Measurements from ENCODE around the gene ITGAL. TPM values are rescaled to one million over a fixed set of nuclear protein-coding genes. Genes with fewer than 3 reads are reported as not detected.

The ITGAL gene
- total RNA-seq (2022; extraction: Qiagen RNA extraction; ENCODE audit: low read depth): 0.02 TPM in 1 of 5 replicates, not detected in the others

DNA sequence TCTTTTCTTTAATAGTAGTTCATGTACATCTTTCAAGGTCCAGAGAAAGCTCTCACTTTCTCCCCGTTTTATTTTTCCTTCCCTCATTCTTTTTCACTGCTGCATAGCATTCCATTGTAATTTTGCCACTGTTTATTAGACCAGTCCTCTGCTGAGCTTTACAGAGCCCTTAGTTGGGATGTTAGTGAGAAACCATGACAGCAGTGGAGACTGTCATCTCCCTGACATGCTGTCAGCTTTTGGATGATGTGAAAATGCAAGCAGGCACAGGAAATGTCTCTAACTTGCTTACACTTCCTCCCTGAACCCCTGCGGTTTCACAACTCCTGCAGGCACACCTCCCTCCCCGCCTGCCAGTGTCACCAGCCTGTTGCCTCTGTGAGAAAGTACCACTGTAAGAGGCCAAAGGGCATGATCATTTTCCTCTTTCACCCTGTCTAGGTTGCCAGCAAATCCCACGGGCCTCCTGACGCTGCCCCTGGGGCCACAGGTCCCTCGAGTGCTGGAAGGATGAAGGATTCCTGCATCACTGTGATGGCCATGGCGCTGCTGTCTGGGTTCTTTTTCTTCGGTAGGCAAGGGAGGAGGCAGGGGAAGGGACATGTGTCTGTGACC, at the start of gene ITGAL:
Gene ITGAL, plus strand, starts transcription at position 415 of the 615 bp plus-strand sequence. Its CDS starts 96 bp downstream, at position 511.

DNA sequence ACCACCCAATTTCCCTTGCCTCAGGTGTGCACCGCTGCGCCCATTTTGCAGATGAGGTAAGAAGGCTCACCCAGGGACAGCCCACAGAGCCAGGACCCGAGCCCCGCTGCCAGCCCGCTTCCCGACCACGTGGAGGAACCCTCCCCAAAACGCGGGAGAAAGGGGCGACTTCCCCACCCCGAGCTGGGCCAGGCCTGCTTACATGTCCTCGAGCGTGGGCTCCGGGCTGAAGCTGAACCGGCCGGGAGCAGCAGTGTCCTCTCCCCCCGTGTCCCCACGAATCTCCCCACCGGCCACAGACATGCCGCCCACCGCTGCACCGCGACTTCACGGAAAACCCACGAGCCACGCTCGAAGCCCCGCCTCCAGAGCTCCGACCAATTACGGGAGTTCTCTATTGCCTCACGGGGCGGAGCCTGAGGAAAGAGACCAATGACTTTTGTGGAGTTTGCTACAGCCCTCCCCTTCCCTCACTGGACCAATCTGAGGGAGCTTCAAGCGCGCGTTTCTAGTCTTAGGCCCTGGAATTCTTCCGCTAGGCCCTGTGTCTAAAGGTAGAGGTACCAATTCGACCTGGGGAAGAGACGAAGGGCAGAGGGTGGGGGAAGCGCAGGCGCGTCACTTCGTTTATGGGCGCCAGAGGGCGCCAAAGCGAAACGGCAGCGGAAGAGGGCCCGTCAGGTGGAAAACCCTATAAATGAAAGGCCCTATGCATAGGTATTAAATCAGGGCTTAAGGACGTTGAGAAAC, 42.7 kb upstream of the ITGAL start, which contains the start of gene DCTPP1:
Gene DCTPP1, minus strand, starts transcription at position 353 of the 750 bp plus-strand sequence. Its CDS starts 50 bp downstream, at position 303.

DNA sequence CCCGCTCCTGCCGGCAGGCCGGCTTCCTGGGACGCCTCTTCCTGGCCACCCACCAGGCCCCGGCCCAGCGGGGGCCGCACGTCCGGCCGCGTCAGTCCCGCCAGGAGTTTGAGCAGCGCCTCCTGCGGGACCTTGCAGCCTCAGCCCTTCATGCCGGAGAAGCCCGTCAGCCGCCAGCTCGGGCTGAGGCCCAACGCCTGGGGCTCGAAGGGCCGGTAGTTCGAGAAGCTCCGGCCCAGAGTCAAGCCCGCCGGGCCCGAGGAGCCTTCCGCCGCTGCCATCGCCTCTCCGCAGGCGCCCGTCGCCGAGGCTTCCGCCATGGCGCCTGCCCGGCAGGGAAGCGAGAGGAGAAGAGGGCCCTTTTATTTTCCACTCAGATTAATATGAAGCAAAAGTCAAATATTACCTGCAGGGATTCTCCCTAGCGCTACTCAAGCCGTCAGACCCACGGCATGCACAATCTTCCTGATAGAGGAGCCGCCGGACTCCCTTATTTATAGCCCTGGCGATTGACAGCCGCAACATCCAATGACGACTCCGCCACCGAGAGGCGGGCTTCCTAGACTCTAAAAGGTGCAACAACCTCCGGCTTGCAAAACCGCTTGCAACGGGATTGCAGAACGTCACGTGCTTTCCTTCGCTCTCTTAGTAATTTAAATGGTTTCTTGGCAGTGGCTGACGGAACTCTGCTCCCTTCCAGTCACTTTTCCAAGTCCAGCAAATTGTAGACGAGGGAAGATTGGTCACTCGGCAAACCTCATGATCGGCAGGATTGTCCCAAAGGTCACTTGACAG, 26.9 kb upstream of the ITGAL start, which contains the start of gene SEPHS2:
Gene SEPHS2, minus strand, starts transcription at position 467 of the 795 bp plus-strand sequence. Its CDS starts 147 bp downstream, at position 320.

GRCh38 chr16:30526137-30526822, 53.7 kb downstream of the ITGAL start, which contains the start of gene ZNF768:
TSS of gene ZNF768 (minus strand) at chr16:30526566. CDS start at chr16:30526413, 153 bp downstream.

GRCh38 chr16:30534368-30535105, 62.0 kb downstream of the ITGAL start, which contains the start of gene ZNF747:
TSS of gene ZNF747 (minus strand) at chr16:30534858. CDS start at chr16:30534679, 179 bp downstream.

DNA sequence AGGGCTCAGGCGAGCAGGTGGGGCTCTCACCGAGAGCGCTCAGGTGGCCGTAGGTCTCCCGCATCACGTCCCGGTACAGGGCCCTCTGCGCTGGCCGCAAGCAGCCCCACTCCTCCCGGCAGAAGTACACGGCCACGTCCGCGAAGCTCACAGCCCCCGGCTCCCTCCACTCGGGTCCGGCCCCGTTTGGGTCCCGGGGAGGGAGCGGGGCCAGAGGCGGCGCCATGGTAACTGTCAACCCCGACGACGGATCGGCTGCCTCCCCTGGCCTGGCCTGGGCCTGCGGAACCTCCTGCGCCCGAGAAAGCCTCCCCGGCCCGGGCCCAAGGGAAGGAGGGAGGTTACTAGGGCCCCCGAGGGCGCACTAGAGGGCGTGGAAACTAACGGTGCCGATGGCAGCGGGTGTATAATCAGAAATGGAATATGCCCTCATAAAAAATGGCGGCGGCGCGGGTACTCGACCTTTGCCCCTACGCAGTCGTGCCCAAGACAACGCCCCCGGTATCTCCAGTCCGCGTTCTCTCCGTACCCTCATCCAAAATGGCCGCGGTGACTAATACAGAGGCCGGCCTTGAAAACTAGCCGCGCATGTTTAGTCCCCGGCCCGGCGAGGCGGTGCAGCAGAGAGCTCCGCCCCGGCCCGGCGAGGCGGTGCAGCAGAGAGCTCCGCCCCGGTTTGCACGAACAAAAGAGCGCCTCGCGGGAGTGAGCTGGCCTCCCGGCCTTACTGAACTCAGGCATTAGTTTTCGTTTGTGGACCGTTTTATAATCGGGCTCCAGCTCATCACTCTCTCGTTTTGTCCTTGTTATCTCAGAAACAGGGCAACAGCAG, 85.6 kb downstream of the ITGAL start, which contains the start of gene ZNF764:
Gene ZNF764, minus strand, starts transcription at position 418 of the 832 bp plus-strand sequence. Its CDS starts 192 bp downstream, at position 226.

DNA sequence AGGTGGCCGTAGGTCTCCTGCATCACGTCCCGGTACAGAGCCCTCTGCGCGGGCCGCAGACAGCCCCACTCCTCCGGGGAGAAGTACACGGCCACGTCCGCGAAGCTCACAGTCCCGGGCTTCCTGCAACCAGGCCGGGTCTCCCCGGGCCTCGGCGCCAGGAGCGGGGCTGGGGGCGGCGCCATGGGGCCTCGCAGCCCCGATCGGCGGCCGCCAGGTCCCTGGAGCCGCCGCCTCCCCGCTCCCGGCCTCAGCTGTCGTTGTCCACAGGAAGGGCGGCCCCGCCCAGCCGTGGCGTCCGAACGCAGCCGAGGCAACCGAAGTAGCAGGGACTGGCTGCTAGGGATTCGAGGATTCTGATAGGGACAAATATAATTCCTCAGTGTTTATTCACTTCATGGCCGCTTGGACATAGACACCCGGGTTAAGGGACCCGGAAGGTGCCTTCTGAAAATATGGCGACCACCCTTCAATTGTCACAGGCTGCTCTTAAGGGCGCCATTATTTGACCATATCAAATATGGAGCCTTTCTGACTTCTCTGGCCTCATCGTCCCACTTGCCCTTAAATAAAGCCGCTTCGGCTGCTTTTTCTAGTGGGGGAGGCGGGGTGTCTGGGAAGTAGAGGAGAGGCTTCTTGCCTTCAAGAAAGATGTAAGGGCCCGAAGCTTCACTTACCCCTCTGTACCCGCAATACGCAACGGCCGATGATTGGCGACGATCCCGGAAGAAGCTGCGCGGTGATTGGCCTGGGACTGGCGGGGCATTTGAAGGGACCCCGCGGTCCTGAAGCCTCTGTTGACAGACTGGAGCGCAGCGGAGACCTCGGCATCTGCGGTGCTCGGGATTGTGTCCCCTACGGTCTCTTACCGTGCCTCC, 99.1 kb downstream of the ITGAL start, which contains the start of gene ZNF688:
Gene ZNF688, minus strand, starts transcription at position 270 of the 878 bp plus-strand sequence. Its CDS starts 85 bp downstream, at position 185.

Other genes with a start within 250 kb of the ITGAL start
- gene NPIPB13, start 224.3 kb upstream of the ITGAL start, total RNA-seq (2022; extraction: Qiagen RNA extraction; ENCODE audit: low read depth): 0.86 to 3.0 TPM (median 2.1 TPM) in 5 replicates
- gene CD2BP2, start 117.4 kb upstream of the ITGAL start, total RNA-seq (2022; extraction: Qiagen RNA extraction; ENCODE audit: low read depth): 59.5 to 68.2 TPM (median 64.0 TPM) in 5 replicates
- 23.3 to 30.4 TPM (median 27.7 TPM) in 5 replicates for gene TBC1D10B, start 102.2 kb upstream of the ITGAL start, total RNA-seq (2022; extraction: Qiagen RNA extraction; ENCODE audit: low read depth)
- 0.51 TPM in 1 of 5 replicates, not detected in the others for gene MYL11, start 97.9 kb upstream of the ITGAL start, total RNA-seq (2022; extraction: Qiagen RNA extraction; ENCODE audit: low read depth)
- gene SEPTIN1, start 90.2 kb upstream of the ITGAL start, total RNA-seq (2022; extraction: Qiagen RNA extraction; ENCODE audit: low read depth): 1.1 to 2.0 TPM (median 1.6 TPM) in 5 replicates
- gene ZNF48, start 77.3 kb upstream of the ITGAL start, total RNA-seq (2022; extraction: Qiagen RNA extraction; ENCODE audit: low read depth): 11.2 to 15.5 TPM (median 12.8 TPM) in 5 replicates
- 3.5 to 6.1 TPM (median 5.2 TPM) in 5 replicates for gene ZNF771, start 65.1 kb upstream of the ITGAL start, total RNA-seq (2022; extraction: Qiagen RNA extraction; ENCODE audit: low read depth)
- 101 to 138 TPM (median 133 TPM) in 5 replicates for gene DCTPP1, start 42.7 kb upstream of the ITGAL start, total RNA-seq (2022; extraction: Qiagen RNA extraction; ENCODE audit: low read depth)
- gene SEPHS2, start 26.9 kb upstream of the ITGAL start, total RNA-seq (2022; extraction: Qiagen RNA extraction; ENCODE audit: low read depth): 47.6 to 51.6 TPM (median 49.4 TPM) in 5 replicates
- gene ZNF768, start 53.8 kb downstream of the ITGAL start, total RNA-seq (2022; extraction: Qiagen RNA extraction; ENCODE audit: low read depth): 37.2 to 46.2 TPM (median 45.5 TPM) in 5 replicates
- gene ZNF747, start 62.1 kb downstream of the ITGAL start, total RNA-seq (2022; extraction: Qiagen RNA extraction; ENCODE audit: low read depth): 3.3 to 4.9 TPM (median 4.5 TPM) in 5 replicates
- 4.2 to 6.6 TPM (median 6.2 TPM) in 5 replicates for gene ZNF764, start 85.6 kb downstream of the ITGAL start, total RNA-seq (2022; extraction: Qiagen RNA extraction; ENCODE audit: low read depth)
- 5.5 to 8.0 TPM (median 6.7 TPM) in 5 replicates for gene ZNF688, start 99.0 kb downstream of the ITGAL start, total RNA-seq (2022; extraction: Qiagen RNA extraction; ENCODE audit: low read depth)
- not detected in 5 replicates for gene ZNF785, start 113.0 kb downstream of the ITGAL start, total RNA-seq (2022; extraction: Qiagen RNA extraction; ENCODE audit: low read depth)
- gene ZNF689, start 137.6 kb downstream of the ITGAL start, total RNA-seq (2022; extraction: Qiagen RNA extraction; ENCODE audit: low read depth): 7.3 to 9.9 TPM (median 8.5 TPM) in 5 replicates
- gene PRR14, start 178.2 kb downstream of the ITGAL start, total RNA-seq (2022; extraction: Qiagen RNA extraction; ENCODE audit: low read depth): 20.5 to 24.8 TPM (median 22.6 TPM) in 5 replicates
- gene FBRS, start 185.7 kb downstream of the ITGAL start, total RNA-seq (2022; extraction: Qiagen RNA extraction; ENCODE audit: low read depth): 29.0 to 42.4 TPM (median 40.9 TPM) in 5 replicates
- 10.9 to 27.0 TPM (median 21.2 TPM) in 5 replicates for gene SRCAP, start 226.4 kb downstream of the ITGAL start, total RNA-seq (2022; extraction: Qiagen RNA extraction; ENCODE audit: low read depth)

All from A549 treated with GW870086 at 1 μM for 4 hours (cell line).